HEK293T (cell line): ENCODE results near the gene KRTAP2-2.
"Not testable (repeated sequence)": the region's sequence is repeated elsewhere in the genome, so short reads cannot be mapped to it uniquely, and the experiment has no call there.

Experiments
- ARNT ChIP-seq: fragments of 450-650 bp; IDR thresholded peaks from 2 replicates; pipeline ENCODE4 v1.6.1; 2017; ENCODE audit warnings: mild to moderate bottlenecking
- BHLHE40 ChIP-seq: fragments of 450-650 bp; IDR thresholded peaks from 2 replicates; pipeline ENCODE4 v1.6.1; 2016; ENCODE audit warnings: mild to moderate bottlenecking, moderate library complexity, borderline replicate concordance
- ELF4 ChIP-seq: fragments of 450-650 bp; IDR thresholded peaks from 2 replicates; pipeline ENCODE4 v1.6.1; 2017; ENCODE audit warnings: antibody characterized with exemption
- FOXA1 ChIP-seq: fragments of 450-650 bp; IDR thresholded peaks from 2 replicates; pipeline ENCODE4 v1.6.1; 2016; ENCODE audit warnings: mild to moderate bottlenecking
- FOXK2 ChIP-seq: fragments of 450-650 bp; IDR thresholded peaks from 2 replicates; pipeline ENCODE4 v1.6.1; 2016; ENCODE audit warnings: mild to moderate bottlenecking
- FOXM1 ChIP-seq: fragments of 450-650 bp; IDR thresholded peaks from 2 replicates; pipeline ENCODE4 v1.6.1; 2017; ENCODE audit warnings: mild to moderate bottlenecking, borderline replicate concordance
- LEF1 ChIP-seq: fragments of 450-650 bp; IDR thresholded peaks from 2 replicates; pipeline ENCODE4 v1.6.1; 2017; ENCODE audit warnings: mild to moderate bottlenecking, borderline replicate concordance
- PKNOX1 ChIP-seq: fragments of 450-650 bp; IDR thresholded peaks from 2 replicates; pipeline ENCODE4 v1.6.1; 2016
- SP1 ChIP-seq: fragments of 450-650 bp; IDR thresholded peaks from 2 replicates; pipeline ENCODE4 v1.6.1; 2017
- SUZ12 ChIP-seq: fragments of 450-650 bp; IDR thresholded peaks from 2 replicates; pipeline ENCODE4 v1.6.1; 2016; ENCODE audit warnings: mild to moderate bottlenecking
- TARDBP ChIP-seq: fragments of 450-650 bp; IDR thresholded peaks from 2 replicates; pipeline ENCODE4 v1.6.1; 2016
- ZNF384 ChIP-seq: fragments of 450-650 bp; IDR thresholded peaks from 2 replicates; pipeline ENCODE4 v1.6.1; 2016

- TF ChIP-seq FOXM1, PKNOX1, ARNT, BHLHE40, ZNF384, SUZ12, TARDBP, SP1, ELF4, FOXA1, FOXK2, LEF1: not testable (repeated sequence)
These were observed 474 bp downstream of the KRTAP2-2 start for GRCh38 chr17:41054556-41054955.
